SK-N-MC (cell line): ENCODE measurements around the gene SLC46A1.

Source experiments
- EZH2 ChIP-seq: fragments of 200-600 bp; sonication (generic); IDR thresholded peaks from one replicate; pipeline ENCODE4 v1.6.1; 2017; ENCODE audit warnings: antibody characterized with exemption
- FOXP2 ChIP-seq: optimal IDR thresholded peaks from 2 replicates; pipeline ENCODE3; 2011; ENCODE audit warnings: mild to moderate bottlenecking, moderate library complexity; ENCODE audit not compliant: insufficient read depth; ENCODE audit errors: extremely low read length, control extremely low read depth
- POLR2AphosphoS5 ChIP-seq: IDR thresholded peaks from 2 replicates; pipeline ENCODE4 v1.6.1; 2012; ENCODE audit warnings: mild to moderate bottlenecking, low read depth, low read length, borderline replicate concordance

- TF ChIP-seq POLR2AphosphoS5 (peak; percentile 63; the same call in 1 of the 2 replicates), FOXP2 (no peak), EZH2 (no peak)
Measured at GRCh38 chr17:28405632-28406472, at the start of gene SLC46A1.
